BE2C (cell line): ENCODE measurements around the gene TRIM13.
A peak's percentile ranks its signal among the peaks of the same experiment; 100 is the strongest.

Experiments
- DNase-seq: peaks from one replicate; pipeline ENCODE4 v3.0.0-alpha.2; 2020
- H3K27me3 ChIP-seq: fragments of 250-450 bp; sonication (Bioruptor Pico); 2 replicates; pipeline ENCODE4 v1.5.1; 2020; ENCODE audit warnings: mild to moderate bottlenecking
- H3K36me3 ChIP-seq: fragments of 250-450 bp; sonication (Bioruptor Pico); 2 replicates; pipeline ENCODE4 v1.5.1; 2020; ENCODE audit warnings: mild to moderate bottlenecking
- H3K4me1 ChIP-seq: fragments of 250-450 bp; sonication (Bioruptor Pico); 2 replicates; pipeline ENCODE4 v1.5.1; 2020
- H3K4me3 ChIP-seq: 2 replicates; pipeline ENCODE4 v1.5.1; 2011; ENCODE audit warnings: low read depth, low read length
- H3K9me3 ChIP-seq: fragments of 250-450 bp; sonication (Bioruptor Pico); 2 replicates; pipeline ENCODE4 v1.5.1; 2020
- CTCF ChIP-seq: IDR thresholded peaks from 2 replicates; pipeline ENCODE4 v1.5.1; 2012; ENCODE audit warnings: mild to moderate bottlenecking, low read depth, low read length

TRIM13 gene

GRCh38 chr13:49956131-49956530, 40.7 kb upstream of the TRIM13 start:
- Histone ChIP-seq H3K4me3 (no peak overlapping the region), H3K36me3 (no peaks in the 10 kb centered on the region), H3K27me3 (no peaks in the 10 kb centered on the region), H3K4me1 (no peaks in the 10 kb centered on the region), H3K9me3 (no peaks in the 10 kb centered on the region)
- DNase-seq = no peak
- TF ChIP-seq CTCF = no peak

DNA sequence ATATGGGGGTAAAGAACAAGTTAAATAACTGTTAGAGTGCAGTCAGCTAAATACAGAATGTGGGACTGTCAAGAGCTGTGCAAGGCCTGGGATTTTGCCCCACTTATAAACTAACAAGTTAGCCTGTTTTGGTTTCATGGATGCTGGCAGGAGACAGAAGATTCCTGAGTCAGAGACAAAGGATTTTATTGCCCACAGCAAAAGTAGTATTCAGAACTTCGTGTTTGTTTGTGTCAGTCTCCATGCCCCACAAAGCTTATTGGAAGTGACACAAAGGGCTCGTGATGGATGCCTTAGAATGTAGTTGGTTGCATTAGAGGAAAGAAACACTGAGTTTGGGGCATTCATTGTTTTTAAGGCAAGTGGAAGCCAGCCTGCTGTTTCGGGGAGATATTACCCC, 38.5 kb upstream of the TRIM13 start:
- DNase-seq = no peak
- H3K36me3 ChIP-seq = no peaks in the 10 kb centered on the region
- no peaks in the 10 kb centered on the region for H3K9me3 ChIP-seq
- no peaks in the 10 kb centered on the region for H3K4me1 ChIP-seq
- no peak for TF ChIP-seq CTCF
- H3K4me3 ChIP-seq = no peak overlapping the region
- no peaks in the 10 kb centered on the region for H3K27me3 ChIP-seq

GRCh38 chr13:49967456-49967855, 29.4 kb upstream of the TRIM13 start:
- no peak overlapping the region for H3K4me3 ChIP-seq
- H3K4me1 ChIP-seq = no peaks in the 10 kb centered on the region
- no peak for DNase-seq
- no peaks in the 10 kb centered on the region; the same call in 1 of the 2 replicates for H3K9me3 ChIP-seq
- H3K36me3 ChIP-seq = no peaks in the 10 kb centered on the region
- H3K27me3 ChIP-seq = no peaks in the 10 kb centered on the region
- no peak for TF ChIP-seq CTCF

DNA sequence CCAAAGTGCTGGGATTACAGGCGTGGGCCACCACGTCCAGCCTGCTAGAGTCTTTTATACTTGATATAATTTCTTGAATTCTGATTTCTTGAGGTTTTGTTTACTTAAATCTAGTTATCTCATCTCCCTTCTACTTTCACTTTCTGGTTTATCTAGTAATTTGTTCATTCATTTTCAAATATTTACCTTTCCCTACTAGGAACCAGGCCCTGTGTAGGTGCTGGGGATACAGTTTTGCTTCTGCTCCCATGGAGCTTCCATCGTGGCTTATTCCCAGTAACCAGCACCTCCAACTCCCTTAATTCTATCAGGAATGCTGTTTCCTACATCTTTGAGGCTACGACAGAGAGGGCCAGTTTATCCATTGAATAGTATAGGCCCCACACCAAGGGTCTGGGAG, 24.1 kb upstream of the TRIM13 start:
- H3K9me3 ChIP-seq = no peaks in the 10 kb centered on the region; the same call in 1 of the 2 replicates
- H3K27me3 ChIP-seq = no peaks in the 10 kb centered on the region
- TF ChIP-seq CTCF = no peak
- no peaks in the 10 kb centered on the region for H3K36me3 ChIP-seq
- H3K4me3 ChIP-seq = no peak overlapping the region
- no peaks in the 10 kb centered on the region for H3K4me1 ChIP-seq
- no peak for DNase-seq

DNA sequence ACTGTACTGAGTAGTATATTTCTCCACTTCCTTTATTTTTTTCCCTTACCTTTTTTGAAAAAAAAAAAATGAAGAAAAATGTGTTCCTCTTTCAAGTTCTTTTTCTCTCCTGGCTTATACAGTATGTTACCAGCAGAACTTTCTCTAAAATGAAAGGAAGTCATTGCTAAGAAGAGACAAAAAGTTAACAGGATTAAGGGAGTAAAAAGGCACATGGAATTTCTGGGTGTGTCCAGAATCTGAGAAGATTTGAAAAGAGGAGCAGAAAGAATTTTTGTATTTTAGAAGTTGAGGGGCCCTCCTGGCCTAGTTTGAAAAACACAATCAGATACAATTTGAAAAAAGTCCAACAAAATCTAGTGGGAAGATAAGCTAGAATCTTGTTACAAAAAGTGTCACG, 21.0 kb upstream of the TRIM13 start:
- no peak for TF ChIP-seq CTCF
- H3K4me1 ChIP-seq = no peaks in the 10 kb centered on the region
- no peaks in the 10 kb centered on the region for H3K27me3 ChIP-seq
- no peaks in the 10 kb centered on the region for H3K36me3 ChIP-seq
- no peaks in the 10 kb centered on the region for H3K9me3 ChIP-seq
- no peak overlapping the region for H3K4me3 ChIP-seq
- DNase-seq = no peak

DNA sequence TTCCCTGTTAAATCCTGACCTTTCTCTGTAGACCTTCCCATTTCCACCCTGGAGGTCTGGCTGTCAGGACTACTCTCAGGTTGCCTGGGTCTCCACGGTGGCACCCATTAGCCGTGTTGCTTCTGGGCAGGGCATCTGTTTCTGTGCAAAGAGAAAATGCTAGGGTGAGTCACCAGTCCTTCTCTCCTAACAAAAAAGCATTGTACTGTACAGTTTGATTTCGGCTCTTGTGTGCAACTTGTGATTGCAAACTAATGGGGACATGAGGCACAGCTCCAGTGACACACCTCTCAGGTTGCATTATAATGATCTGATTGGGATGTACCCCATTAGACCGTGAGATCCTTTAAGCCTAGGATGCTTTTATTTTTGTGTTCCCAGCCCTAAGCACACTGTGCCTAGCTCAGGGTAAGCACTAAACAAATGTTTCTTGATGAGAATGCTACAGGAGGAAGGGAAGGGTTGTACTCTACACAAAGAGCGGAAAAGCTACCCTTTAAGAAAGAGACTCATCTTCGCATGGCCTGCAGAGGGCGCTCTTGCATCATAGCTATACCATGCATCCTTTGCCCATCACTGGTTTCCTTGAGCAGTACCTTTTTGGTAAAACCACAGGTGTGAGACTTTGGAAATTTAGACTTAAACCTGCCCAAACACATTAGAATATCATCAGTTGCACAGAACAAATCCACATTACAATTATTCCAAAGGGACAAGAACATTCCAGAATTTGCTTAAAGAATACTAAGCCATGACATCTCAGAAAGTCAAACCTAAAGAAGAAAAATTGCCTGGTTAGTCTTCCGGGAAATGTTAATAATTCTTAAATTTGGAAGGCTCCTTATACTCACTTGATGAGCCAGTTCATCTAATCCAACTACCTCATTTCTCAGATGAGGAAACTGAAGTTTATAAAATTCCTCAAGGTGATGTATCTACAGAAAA, 20.3 kb upstream of the TRIM13 start:
- Histone ChIP-seq H3K4me1 (no peaks in the 10 kb centered on the region), H3K4me3 (no peak overlapping the region), H3K36me3 (no peaks in the 10 kb centered on the region), H3K9me3 (no peaks in the 10 kb centered on the region), H3K27me3 (no peaks in the 10 kb centered on the region)
- TF ChIP-seq CTCF = peak; percentile 98
- peak; percentile 69 for DNase-seq
